Activated T-helper 2 cell treated with anti-CD3 and anti-CD28 coated beads, Interferon-gamma antibody, Interleukin-2, Interleukin-4, amounts not matched to agents 10 μg/mL and 5 μg/mL and 100 μg/mL, durations not matched to agents 14 hours and 24 hours and 36 hours (primary cell): ENCODE results near the gene TRUB1. TPM values are rescaled to one million over a fixed set of nuclear protein-coding genes. Genes with fewer than 3 reads are reported as not detected.

Source experiments
- DNase-seq: peaks from one replicate; pipeline ENCODE4 v3.0.0; 2021; ENCODE audit warnings: low spot score
- H3K27ac Mint-ChIP-seq: one replicate; pipeline ENCODE4 v1.8.0; 2021; ENCODE audit warnings: mixed read lengths
- H3K27me3 Mint-ChIP-seq: one replicate; pipeline ENCODE4 v1.8.0; 2021; ENCODE audit warnings: low read depth, mixed read lengths
- H3K36me3 Mint-ChIP-seq: one replicate; pipeline ENCODE4 v1.8.0; 2021; ENCODE audit warnings: low read depth, mixed read lengths
- H3K4me1 Mint-ChIP-seq: one replicate; pipeline ENCODE4 v1.8.0; 2021; ENCODE audit warnings: low read depth, mixed read lengths
- H3K4me3 Mint-ChIP-seq: one replicate; pipeline ENCODE4 v1.8.0; 2021; ENCODE audit warnings: low read depth, mild to moderate bottlenecking, moderate library complexity, mixed read lengths
- H3K9me3 Mint-ChIP-seq: one replicate; pipeline ENCODE4 v1.8.0; 2021; ENCODE audit warnings: mixed read lengths
- intact Hi-C: fragments of 100-400 bp; cut with micrococcal nuclease; formaldehyde crosslinking; loops from one replicate; pipeline ENCODE4 v1.15.1; 2023
- total RNA-seq: library from RNA; stranded (reverse); gene quantifications from 2 replicates; pipeline ENCODE4 v1.2.3, GENCODE V29; 2022

TRUB1 gene
- total RNA-seq, 1 donor from 2014 or later = 20.3 TPM

DNA sequence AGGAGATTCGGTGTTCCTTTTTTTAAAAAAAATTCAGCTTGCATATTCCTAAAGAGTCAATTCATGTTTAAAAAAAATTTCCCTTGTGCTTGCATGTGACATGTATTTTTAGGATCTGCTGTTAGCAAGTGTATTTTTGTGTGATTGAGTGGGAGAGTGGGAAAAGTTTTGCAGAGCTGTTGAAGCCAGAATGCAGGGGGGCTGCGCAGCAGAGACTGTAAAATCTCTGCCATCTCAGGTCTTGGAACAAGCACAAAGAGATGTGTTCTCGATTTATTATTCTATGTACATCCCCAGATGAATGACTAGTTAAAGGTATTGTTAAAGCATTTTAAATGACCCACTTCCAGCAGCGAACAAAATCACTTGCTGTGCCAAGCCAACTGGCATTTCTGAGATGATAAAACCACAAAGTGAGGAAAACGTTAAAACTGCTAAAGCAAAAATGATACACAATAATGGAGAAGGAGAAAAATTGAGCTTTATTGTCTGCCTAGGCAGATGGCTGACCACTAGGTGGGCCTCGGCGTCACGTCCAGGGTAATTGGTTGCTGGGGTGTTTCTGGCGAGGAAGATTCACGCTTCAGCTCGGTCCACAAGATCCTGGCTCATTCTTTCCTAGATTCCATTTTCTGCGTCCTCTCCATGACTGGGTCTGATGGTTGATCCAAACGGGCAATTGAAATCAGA, 88.2 kb downstream of the TRUB1 start:
- no peak overlapping the region for H3K4me3 Mint-ChIP-seq
- no peaks in the 10 kb centered on the region for H3K9me3 Mint-ChIP-seq
- no peak overlapping the region for H3K27ac Mint-ChIP-seq
- H3K27me3 Mint-ChIP-seq = peaks cover 10% of the 10 kb centered on the region
- intact Hi-C loops = no loop called here
- no peak for DNase-seq
- H3K36me3 Mint-ChIP-seq = no peaks in the 10 kb centered on the region
- no peaks in the 10 kb centered on the region for H3K4me1 Mint-ChIP-seq

DNA sequence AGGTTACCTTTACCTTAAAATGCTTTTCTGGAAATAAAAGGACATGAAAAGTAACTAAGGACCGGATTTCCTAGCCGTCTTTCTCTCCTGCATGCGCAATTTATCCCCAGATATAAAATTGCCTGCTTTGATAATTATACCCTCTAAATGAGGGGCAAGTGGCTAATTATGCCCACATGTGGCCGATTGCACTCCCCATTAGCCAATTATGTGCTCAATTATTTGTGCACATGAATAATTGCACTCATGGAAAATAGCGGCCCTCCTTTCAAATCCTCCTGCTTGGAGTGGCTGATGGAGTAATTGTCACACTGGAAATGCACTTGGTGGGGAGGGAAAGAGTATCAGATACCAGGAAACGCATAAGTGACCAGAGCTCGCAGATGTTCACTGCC, 88.7 kb downstream of the TRUB1 start:
- Mint-ChIP-seq H3K9me3 (no peaks in the 10 kb centered on the region), H3K4me1 (no peaks in the 10 kb centered on the region), H3K27ac (no peak overlapping the region), H3K27me3 (peaks cover 10% of the 10 kb centered on the region), H3K4me3 (no peak overlapping the region), H3K36me3 (no peaks in the 10 kb centered on the region)
- DNase-seq = no peak
- intact Hi-C loops = no loop called here

Other genes starting within 250 kb of the TRUB1 start
- 26.3 and 26.9 TPM in 2 replicates for gene FHIP2A, start 116.4 kb upstream of the TRUB1 start, total RNA-seq
- 0.50 and 0.87 TPM in 2 replicates for gene ATRNL1, start 155.2 kb downstream of the TRUB1 start, total RNA-seq